Activated CD8-positive, alpha-beta memory T cell treated with anti-CD3 and anti-CD28 coated beads for 24 hours (primary cell): ENCODE data around the gene PALD1.
"Not testable (repeated sequence)": the region's sequence is repeated elsewhere in the genome, so short reads cannot be mapped to it uniquely, and the experiment has no call there.

ENCODE experiments used
- DNase-seq: peaks from one replicate; pipeline ENCODE4 v3.0.0-alpha.2; 2020

The PALD1 gene

GRCh38 chr10:70592746-70593512 is 114.4 kb downstream of the PALD1 start:
- peak; percentile 56 for DNase-seq

GRCh38 chr10:70593513-70593890 is 114.9 kb downstream of the PALD1 start:
- DNase-seq: no peak

GRCh38 chr10:70594161-70594560 is 115.6 kb downstream of the PALD1 start:
- peak; percentile 57 for DNase-seq

- DNase-seq: peak; percentile 53
Observed at GRCh38 chr10:70595566-70596016, 117.0 kb downstream of the PALD1 start.

- DNase-seq: peak; percentile 50
Observed at GRCh38 chr10:70596110-70596798, 117.7 kb downstream of the PALD1 start.

- peak; percentile 49 for DNase-seq
Observed at GRCh38 chr10:70596860-70597809, 118.6 kb downstream of the PALD1 start.

GRCh38 chr10:70597856-70598815 is 119.6 kb downstream of the PALD1 start:
- DNase-seq: peak; percentile 54

- no peak for DNase-seq
Observed at GRCh38 chr10:70598857-70599295, 120.3 kb downstream of the PALD1 start.

- DNase-seq: no peak
Observed at GRCh38 chr10:70599319-70599718, 120.8 kb downstream of the PALD1 start.

- DNase-seq: peak; percentile 57
Observed at GRCh38 chr10:70599791-70600190, 121.2 kb downstream of the PALD1 start.

GRCh38 chr10:70600512-70601395 is 122.2 kb downstream of the PALD1 start:
- no peak for DNase-seq

- DNase-seq: no peak
Observed at GRCh38 chr10:70601746-70602145, 123.2 kb downstream of the PALD1 start.

GRCh38 chr10:70602665-70603448 is 124.3 kb downstream of the PALD1 start, which contains the start of gene PRF1:
Gene PRF1 (minus strand): TSS chr10:70602741. CDS start chr10:70600902, 1,839 bp downstream.
- DNase-seq: peak; percentile 90

GRCh38 chr10:70603449-70603801 is 124.9 kb downstream of the PALD1 start:
- DNase-seq: peak; percentile 80

- no peak for DNase-seq
Observed at GRCh38 chr10:70604106-70604505, 125.5 kb downstream of the PALD1 start.

- no peak for DNase-seq
Observed at GRCh38 chr10:70605161-70605560, 126.6 kb downstream of the PALD1 start.

GRCh38 chr10:70607936-70608335 is 129.4 kb downstream of the PALD1 start:
- no peak for DNase-seq

- DNase-seq: no peak
Observed at GRCh38 chr10:70613941-70614340, 135.4 kb downstream of the PALD1 start.

- DNase-seq: not testable (repeated sequence)
Observed at GRCh38 chr10:70614364-70614763, 135.8 kb downstream of the PALD1 start.

GRCh38 chr10:70615211-70615610 is 136.6 kb downstream of the PALD1 start:
- no peak for DNase-seq
